GM21360 (cell line): ENCODE results near the gene PDZRN3.
"Not testable (repeated sequence)": the region's sequence is repeated elsewhere in the genome, so short reads cannot be mapped to it uniquely, and the experiment has no call there.

Experiments used
- ATAC-seq: cut with Tn5 transposase; IDR thresholded peaks from one replicate; pipeline ENCODE4 v1.9.1; 2021; ENCODE audit warnings: mild to moderate bottlenecking, moderate library complexity; ENCODE audit not compliant: unreplicated experiment

Gene PDZRN3

GRCh38 chr3:73597476-73597875 is 27.3 kb downstream of the PDZRN3 start:
- ATAC-seq = no peak

- ATAC-seq = no peak
Observed at GRCh38 chr3:73592154-73593144, 32.3 kb downstream of the PDZRN3 start.

- no peak for ATAC-seq
Observed at GRCh38 chr3:73591286-73591800, 33.4 kb downstream of the PDZRN3 start.

- ATAC-seq = no peak
Observed at GRCh38 chr3:73586628-73587027, 38.1 kb downstream of the PDZRN3 start.

GRCh38 chr3:73586190-73586589 is 38.6 kb downstream of the PDZRN3 start:
- no peak for ATAC-seq

GRCh38 chr3:73584873-73585272 is 39.9 kb downstream of the PDZRN3 start:
- no peak for ATAC-seq

- ATAC-seq = no peak
Observed at GRCh38 chr3:73582535-73582934, 42.2 kb downstream of the PDZRN3 start.

- ATAC-seq = no peak
Observed at GRCh38 chr3:73581134-73581846, 43.5 kb downstream of the PDZRN3 start.

- ATAC-seq = no peak
Observed at GRCh38 chr3:73580343-73580742, 44.4 kb downstream of the PDZRN3 start.

- ATAC-seq = no peak
Observed at GRCh38 chr3:73577704-73578103, 47.0 kb downstream of the PDZRN3 start.

GRCh38 chr3:73576999-73577461 is 47.7 kb downstream of the PDZRN3 start:
- ATAC-seq = no peak

- no peak for ATAC-seq
Observed at GRCh38 chr3:73575953-73576352, 48.8 kb downstream of the PDZRN3 start.

GRCh38 chr3:73575519-73575918 is 49.2 kb downstream of the PDZRN3 start:
- ATAC-seq = no peak

- no peak for ATAC-seq
Observed at GRCh38 chr3:73573204-73573603, 51.5 kb downstream of the PDZRN3 start.

GRCh38 chr3:73572368-73572767 is 52.4 kb downstream of the PDZRN3 start:
- no peak for ATAC-seq

- no peak for ATAC-seq
Observed at GRCh38 chr3:73571238-73571794, 53.4 kb downstream of the PDZRN3 start.

GRCh38 chr3:73569246-73569760 is 55.4 kb downstream of the PDZRN3 start:
- no peak for ATAC-seq

- no peak for ATAC-seq
Observed at GRCh38 chr3:73568371-73568862, 56.3 kb downstream of the PDZRN3 start.

- not testable (repeated sequence) for ATAC-seq
Observed at GRCh38 chr3:73565374-73565773, 59.4 kb downstream of the PDZRN3 start.

- no peak for ATAC-seq
Observed at GRCh38 chr3:73563896-73564582, 60.7 kb downstream of the PDZRN3 start.
